ENCODE results near the gene FAM13A.

Gene FAM13A

DNA sequence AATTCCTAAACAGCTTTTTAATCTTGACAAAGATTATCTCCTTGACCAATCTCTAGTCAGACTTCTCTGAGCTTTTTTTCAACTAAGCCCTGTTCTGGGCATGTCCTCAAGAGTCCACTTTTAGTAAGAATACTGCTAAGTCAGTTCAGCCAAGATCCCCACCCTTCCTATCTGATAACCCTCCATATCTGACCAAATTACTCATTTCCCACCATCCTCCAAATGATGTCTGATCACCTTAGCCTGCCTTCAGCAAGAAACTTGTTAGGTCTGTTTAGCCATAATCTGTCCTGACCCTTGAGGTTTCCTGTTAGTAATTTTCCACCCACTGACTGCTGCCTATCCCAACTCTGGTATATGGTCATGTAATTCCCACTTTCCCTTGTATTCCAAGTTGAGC is 65.2 kb downstream of the FAM13A start:
- no peak overlapping the region for H3K4me3 ChIP-seq (replicated peaks; ENCODE audit: low read depth, low read length)
- DNase-seq (ENCODE audit: low read depth) = peak; percentile 16
- TF ChIP-seq, protein P1, sequence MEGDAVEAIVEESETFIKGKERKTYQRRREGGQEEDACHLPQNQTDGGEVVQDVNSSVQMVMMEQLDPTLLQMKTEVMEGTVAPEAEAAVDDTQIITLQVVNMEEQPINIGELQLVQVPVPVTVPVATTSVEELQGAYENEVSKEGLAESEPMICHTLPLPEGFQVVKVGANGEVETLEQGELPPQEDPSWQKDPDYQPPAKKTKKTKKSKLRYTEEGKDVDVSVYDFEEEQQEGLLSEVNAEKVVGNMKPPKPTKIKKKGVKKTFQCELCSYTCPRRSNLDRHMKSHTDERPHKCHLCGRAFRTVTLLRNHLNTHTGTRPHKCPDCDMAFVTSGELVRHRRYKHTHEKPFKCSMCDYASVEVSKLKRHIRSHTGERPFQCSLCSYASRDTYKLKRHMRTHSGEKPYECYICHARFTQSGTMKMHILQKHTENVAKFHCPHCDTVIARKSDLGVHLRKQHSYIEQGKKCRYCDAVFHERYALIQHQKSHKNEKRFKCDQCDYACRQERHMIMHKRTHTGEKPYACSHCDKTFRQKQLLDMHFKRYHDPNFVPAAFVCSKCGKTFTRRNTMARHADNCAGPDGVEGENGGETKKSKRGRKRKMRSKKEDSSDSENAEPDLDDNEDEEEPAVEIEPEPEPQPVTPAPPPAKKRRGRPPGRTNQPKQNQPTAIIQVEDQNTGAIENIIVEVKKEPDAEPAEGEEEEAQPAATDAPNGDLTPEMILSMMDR (IDR thresholded peaks at IDR 0.05; ENCODE audit: low read length, missing control alignments) = no peak

DNA sequence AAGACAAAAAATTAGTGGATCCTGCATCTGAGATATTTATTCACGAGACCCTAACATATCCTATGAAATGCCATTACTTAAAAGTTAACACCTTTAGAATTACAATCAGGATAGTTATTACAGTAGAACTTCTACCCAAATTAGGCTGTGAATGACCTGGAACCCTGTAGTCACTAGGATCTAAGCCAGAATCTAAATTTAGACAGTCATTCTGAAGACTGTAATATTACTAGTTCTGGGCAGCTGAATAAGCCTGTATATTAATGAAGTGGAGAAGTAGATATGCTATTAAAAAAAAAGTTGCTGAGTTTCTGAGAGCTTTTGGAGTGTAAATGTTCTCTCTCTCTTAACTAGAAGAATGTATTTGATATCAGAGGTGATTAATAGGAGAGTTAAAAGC is 67.0 kb downstream of the FAM13A start:
- no peak overlapping the region for H3K4me3 ChIP-seq (replicated peaks; ENCODE audit: low read depth, low read length)
- no peak for DNase-seq (ENCODE audit: low read depth)
- TF ChIP-seq, protein P1 (IDR thresholded peaks at IDR 0.05; ENCODE audit: low read length, missing control alignments) = no peak

DNA sequence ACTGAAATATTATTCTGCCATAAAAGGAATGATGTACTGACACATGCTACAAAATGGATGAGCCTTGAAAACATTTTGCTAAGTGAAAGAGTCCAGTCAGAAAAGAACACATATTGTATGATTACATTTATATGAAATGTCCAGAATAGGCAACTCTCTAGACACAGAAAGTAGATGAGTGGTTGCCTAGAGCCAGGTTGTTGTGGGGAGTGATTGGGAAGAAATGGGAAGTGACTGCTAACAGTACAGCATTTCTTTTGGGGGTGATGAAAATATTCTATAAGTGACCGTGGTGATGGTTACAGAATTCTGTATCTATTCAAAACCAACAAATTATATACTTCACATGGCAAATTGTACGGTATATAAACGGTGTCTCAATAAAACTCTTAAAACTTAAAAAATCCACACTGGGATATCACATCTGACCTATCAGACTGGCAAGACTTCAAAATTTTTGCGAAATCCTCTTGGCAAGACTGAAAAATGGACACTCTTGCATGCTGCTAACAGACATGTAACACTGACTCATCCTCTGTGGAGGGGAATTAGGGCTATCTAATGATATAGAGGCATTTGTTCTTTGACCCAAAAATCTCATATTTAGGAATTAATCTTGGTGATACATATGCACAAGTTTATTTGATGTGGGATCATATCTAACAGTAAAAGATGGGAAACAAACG is 71.8 kb downstream of the FAM13A start:
- H3K4me3 ChIP-seq (replicated peaks; ENCODE audit: low read depth, low read length) = no peak overlapping the region
- DNase-seq (ENCODE audit: low read depth) = peak; percentile 84
- TF ChIP-seq, protein P1 (IDR thresholded peaks at IDR 0.05; ENCODE audit: low read length, missing control alignments) = no peak

DNA sequence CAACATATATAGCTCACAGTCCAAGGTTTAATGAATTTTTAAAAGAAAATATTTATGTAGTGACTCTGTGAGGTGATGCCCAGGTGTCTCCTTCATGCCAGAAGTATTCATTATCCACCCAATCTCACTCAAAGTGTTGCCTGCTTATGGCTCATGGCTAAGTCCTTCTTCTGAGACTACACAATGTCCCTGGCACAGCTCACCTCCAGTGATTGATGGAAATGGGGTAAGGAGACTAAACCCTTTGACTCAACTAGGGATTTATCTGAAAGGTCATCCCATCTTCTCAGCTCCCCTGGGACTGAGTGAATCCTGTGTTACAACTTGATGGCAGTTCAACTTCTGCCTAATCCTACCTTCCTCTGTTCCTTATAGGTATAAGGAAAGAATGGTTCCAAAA is 74.2 kb downstream of the FAM13A start:
- H3K4me3 ChIP-seq (replicated peaks; ENCODE audit: low read depth, low read length) = no peak overlapping the region
- no peak for DNase-seq (ENCODE audit: low read depth)
- TF ChIP-seq, protein P1 (IDR thresholded peaks at IDR 0.05; ENCODE audit: low read length, missing control alignments) = no peak

DNA sequence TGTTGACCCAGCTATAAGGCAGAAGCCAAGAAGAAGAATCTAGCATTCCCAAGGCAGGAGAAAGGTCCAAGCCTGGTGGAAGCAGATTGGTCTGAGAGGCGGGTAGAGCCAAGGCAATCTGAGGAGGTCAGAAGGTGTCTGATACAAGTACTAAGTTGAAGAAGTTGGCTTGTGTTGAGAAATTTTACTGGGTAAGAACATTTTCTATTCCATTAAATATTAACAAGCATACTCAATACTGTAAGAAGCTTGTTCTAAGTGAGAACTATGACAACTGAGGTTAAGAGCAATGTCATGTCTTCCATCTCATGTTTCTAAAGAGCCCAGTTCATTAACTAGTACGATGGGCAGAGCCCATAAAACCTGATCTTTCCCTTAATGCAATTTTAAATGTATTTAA is 75.0 kb downstream of the FAM13A start:
- no peak for DNase-seq (ENCODE audit: low read depth)
- TF ChIP-seq, protein P1 (IDR thresholded peaks at IDR 0.05; ENCODE audit: low read length, missing control alignments) = no peak
- no peak overlapping the region for H3K4me3 ChIP-seq (replicated peaks; ENCODE audit: low read depth, low read length)

DNA sequence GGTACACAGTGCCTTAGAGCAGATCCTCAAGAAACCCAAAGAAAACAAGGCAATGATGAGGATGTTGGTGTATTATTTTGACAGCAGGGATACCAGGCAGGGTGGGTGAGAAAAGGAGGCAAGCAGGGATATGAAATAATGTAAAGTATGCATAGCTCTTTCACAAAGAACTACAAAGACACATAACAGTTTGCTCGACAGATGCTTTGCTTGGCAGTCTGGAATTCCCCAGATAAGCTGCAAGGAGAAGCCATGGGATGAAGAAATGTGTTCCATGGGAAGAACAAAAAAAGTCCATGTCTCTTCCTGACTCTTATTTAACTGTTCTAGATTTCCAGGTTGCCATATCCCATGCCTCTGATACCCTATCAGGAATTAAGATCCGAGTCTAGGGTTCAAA is 75.4 kb downstream of the FAM13A start:
- no peak overlapping the region for H3K4me3 ChIP-seq (replicated peaks; ENCODE audit: low read depth, low read length)
- TF ChIP-seq, protein P1 (IDR thresholded peaks at IDR 0.05; ENCODE audit: low read length, missing control alignments) = no peak
- DNase-seq (ENCODE audit: low read depth) = peak; percentile 38

DNA sequence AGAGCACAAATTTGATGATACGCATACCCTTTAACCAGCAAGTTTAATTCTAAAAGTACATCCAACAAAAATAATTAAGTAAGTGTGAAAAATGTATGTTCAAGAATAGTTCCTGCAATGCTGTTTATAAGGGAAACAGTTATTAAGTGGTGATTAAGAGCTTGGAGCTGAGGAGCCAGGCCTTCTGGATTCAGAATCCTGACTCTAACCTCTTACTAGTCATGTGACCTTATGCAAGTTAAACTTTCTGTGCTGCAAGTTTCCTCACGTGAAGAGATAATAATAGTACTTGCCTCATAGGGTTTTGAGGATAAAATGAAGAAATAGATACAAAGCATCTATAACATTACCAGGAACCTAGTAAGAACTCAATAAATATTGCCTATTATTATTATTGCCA is 77.7 kb downstream of the FAM13A start:
- TF ChIP-seq, protein P1 (IDR thresholded peaks at IDR 0.05; ENCODE audit: low read length, missing control alignments) = no peak
- DNase-seq (ENCODE audit: low read depth) = no peak
- H3K4me3 ChIP-seq (replicated peaks; ENCODE audit: low read depth, low read length) = no peak overlapping the region

All from fibroblast of pulmonary artery (primary cell).